Liver (tissue), 9 donors: ENCODE results near the gene UBA1. TPM values are rescaled to one million over a fixed set of nuclear protein-coding genes. Genes with fewer than 3 reads are reported as not detected.
A peak's percentile ranks its signal among the peaks of the same experiment; 100 is the strongest.

ENCODE experiments used
- DNase-seq: peaks from one replicate; pipeline ENCODE4 v3.0.0-alpha.2; 2017; ENCODE audit warnings: low spot score
- H3K27ac ChIP-seq, 2 donors: one replicate each; pipeline ENCODE4 v1.7.0; 2013; ENCODE audit warnings: inconsistent platforms in 2 of 2, low read length in 2 of 2, control low read depth in 1 of 2, low read depth in 1 of 2, mild to moderate bottlenecking in 1 of 2
- H3K27me3 ChIP-seq, 4 donors: one replicate each; pipeline versions ENCODE4 v1.6.1 to v1.7.0; 2013; ENCODE audit warnings: low read length in 3 of 4, inconsistent platforms in 1 of 4, mild to moderate bottlenecking in 1 of 4, moderate library complexity in 1 of 4; ENCODE audit not compliant: control insufficient read depth in 4 of 4, insufficient read depth in 4 of 4
- H3K36me3 ChIP-seq, 4 donors: one replicate each; pipeline versions ENCODE4 v1.6.1 to v1.7.0; 2013; ENCODE audit warnings: low read length in 3 of 4, mild to moderate bottlenecking in 3 of 4, low read depth in 1 of 4, moderate library complexity in 1 of 4; ENCODE audit not compliant: control insufficient read depth in 4 of 4, insufficient read depth in 3 of 4
- H3K4me1 ChIP-seq, 4 donors: one replicate each; pipeline versions ENCODE4 v1.6.1 to v1.7.0; 2013; ENCODE audit warnings: low read length in 3 of 4, mild to moderate bottlenecking in 3 of 4, moderate library complexity in 1 of 4; ENCODE audit not compliant: control insufficient read depth in 4 of 4, insufficient read depth in 4 of 4
- H3K4me3 ChIP-seq, 3 donors: one replicate each; pipeline versions ENCODE4 v1.6.1 to v1.7.0; 2013; ENCODE audit warnings: low read length in 3 of 3, control low read depth in 1 of 3, low read depth in 1 of 3, mild to moderate bottlenecking in 1 of 3
- H3K9ac ChIP-seq, 2 donors: one replicate each; pipeline ENCODE4 v1.7.0; 2013; ENCODE audit warnings: low read length in 2 of 2, mild to moderate bottlenecking in 2 of 2, moderate library complexity in 2 of 2, control low read depth in 1 of 2, low read depth in 1 of 2
- H3K9me3 ChIP-seq, 4 donors: one replicate each; pipeline versions ENCODE4 v1.6.1 to v1.7.0; 2013; ENCODE audit warnings: low read length in 3 of 4; ENCODE audit not compliant: control insufficient read depth in 4 of 4
- FOXA1 ChIP-seq: IDR thresholded peaks from 2 replicates; pipeline ENCODE4 v1.6.1; 2016; ENCODE audit warnings: antibody characterized with exemption
- FOXA2 ChIP-seq: IDR thresholded peaks from 2 replicates; pipeline ENCODE4 v1.6.1; 2016; ENCODE audit warnings: antibody characterized with exemption
- GABPA ChIP-seq, 2 donors: IDR thresholded peaks in 1 of 2; conservative IDR thresholded peaks in 1 of 2; 2 replicates each; pipeline ENCODE4 v1.6.1; 2016; ENCODE audit warnings: antibody characterized with exemption in 2 of 2, mild to moderate bottlenecking in 1 of 2, moderate library complexity in 1 of 2
- HNF4A ChIP-seq, 2 donors: conservative IDR thresholded peaks; 2 replicates each; pipeline ENCODE4 v1.6.1; 2016; ENCODE audit warnings: antibody characterized with exemption in 2 of 2, mild to moderate bottlenecking in 2 of 2
- HNF4G ChIP-seq: IDR thresholded peaks from 2 replicates; pipeline ENCODE4 v1.6.1; 2016; ENCODE audit warnings: antibody characterized with exemption
- JUND ChIP-seq, 2 donors: IDR thresholded peaks; 2 replicates each; pipeline ENCODE4 v1.6.1; 2016; ENCODE audit warnings: antibody characterized with exemption in 2 of 2
- NR2F2 ChIP-seq: IDR thresholded peaks from 2 replicates; pipeline ENCODE4 v1.6.1; 2016; ENCODE audit warnings: antibody characterized with exemption
- RAD21 ChIP-seq, 2 donors: IDR thresholded peaks; 2 replicates each; pipeline ENCODE4 v1.6.1; 2016; ENCODE audit warnings: antibody characterized with exemption in 2 of 2, mild to moderate bottlenecking in 2 of 2
- RXRA ChIP-seq, 2 donors: IDR thresholded peaks; 2 replicates each; pipeline ENCODE4 v1.6.1; 2017 to 2018; ENCODE audit warnings: antibody characterized with exemption in 2 of 2, mild to moderate bottlenecking in 1 of 2
- TAF1 ChIP-seq: conservative IDR thresholded peaks from 2 replicates; pipeline ENCODE4 v1.6.1; 2016; ENCODE audit warnings: antibody characterized with exemption, mild to moderate bottlenecking
- YY1 ChIP-seq: IDR thresholded peaks from 2 replicates; pipeline ENCODE4 v1.6.1; 2016; ENCODE audit warnings: antibody characterized with exemption, mild to moderate bottlenecking
- WGBS: extraction: QIAGEN DNeasy Blood & Tissue Kit; methylation state at CpG from one replicate; pipeline ENCODE4 v1.1.7; 2013; 5-methylcytosine and 5-hydroxymethylcytosine counted together
- polyA plus RNA-seq, 2 donors: library from polyadenylated mRNA; stranded (reverse) in 1 of 2; unstranded in 1 of 2; fragments of 200-250 nt in 1 of 2; fragments of >200 nt in 1 of 2; fragmentation: Nextera tagmentation in 1 of 2; extraction: Ambion mirVana in 1 of 2; gene quantifications; one replicate each; pipeline versions ENCODE4 v1.2.1 to v1.2.3, GENCODE V29; 2013 to 2015
- total RNA-seq, 2 donors: library from RNA; depleted of rRNA; stranded (reverse); fragments of >200 nt; gene quantifications; one replicate each; pipeline ENCODE4 v1.2.3, GENCODE V29; 2014
- TF ChIP-seq, protein P1 (sequence below): IDR thresholded peaks from 2 replicates; pipeline ENCODE4 v1.6.1; 2016; ENCODE audit warnings: antibody characterized with exemption, mild to moderate bottlenecking
- TF ChIP-seq, protein P2 (sequence below): IDR thresholded peaks from 2 replicates; pipeline ENCODE4 v1.6.1; 2016; ENCODE audit warnings: antibody characterized with exemption
- TF ChIP-seq, protein P3 (sequence below): fragments of 150-350 bp; IDR thresholded peaks from 2 replicates; pipeline ENCODE4 v1.5.1; 2017; ENCODE audit warnings: improper control_type of control experiment, low read depth, low read length; ENCODE audit not compliant: missing input control
- TF ChIP-seq, protein P4 (sequence below): IDR thresholded peaks from 2 replicates; pipeline ENCODE4 v1.6.1; 2016; ENCODE audit warnings: antibody characterized with exemption
- TF ChIP-seq, protein P5 (sequence below): IDR thresholded peaks from 2 replicates; pipeline ENCODE4 v1.6.1; 2016; ENCODE audit warnings: antibody characterized with exemption
- donor health status: healthy.
- donor health status: healthy.
- donor health status: healthy.
- donor health status: healthy.
- donor health status: healthy.

Gene UBA1
- total and polyA plus RNA-seq, 4 donors: 39.8 to 85.4 (median 68.7) TPM

DNA sequence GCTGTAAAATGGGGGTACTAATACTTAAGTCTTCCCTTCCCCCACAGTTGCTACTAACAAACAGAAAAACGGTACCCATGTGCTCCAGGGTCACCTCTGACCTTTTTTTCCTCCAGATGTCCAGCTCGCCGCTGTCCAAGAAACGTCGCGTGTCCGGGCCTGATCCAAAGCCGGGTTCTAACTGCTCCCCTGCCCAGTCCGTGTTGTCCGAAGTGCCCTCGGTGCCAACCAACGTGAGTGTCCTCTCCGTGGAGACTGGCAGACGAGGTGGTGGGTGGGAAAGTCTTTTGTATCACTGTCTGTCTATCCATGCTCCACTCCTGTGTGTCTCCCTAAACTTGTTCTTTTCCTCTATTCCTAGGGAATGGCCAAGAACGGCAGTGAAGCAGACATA, 5.1 kb downstream of the UBA1 start:
- Histone ChIP-seq H3K9ac (no peak overlapping the region), H3K36me3 (peaks cover 9 to 55% (median 38%) of the 10 kb centered on the region in 4 donors), H3K9me3 (no peaks in the 10 kb centered on the region), H3K4me3 (no peak overlapping the region), H3K27ac (no peak overlapping the region), H3K27me3 (no peaks in the 10 kb centered on the region), H3K4me1 (peaks cover 8 to 34% (median 25%) of the 10 kb centered on the region in 4 donors)
- WGBS: 78% methylated on average over 15 of the region's 15 CpGs
- no peak for DNase-seq
- TF ChIP-seq JUND (IDR thresholded peaks at IDR 0.05): no peak
- peak; percentile 29 for TF ChIP-seq NR2F2

DNA sequence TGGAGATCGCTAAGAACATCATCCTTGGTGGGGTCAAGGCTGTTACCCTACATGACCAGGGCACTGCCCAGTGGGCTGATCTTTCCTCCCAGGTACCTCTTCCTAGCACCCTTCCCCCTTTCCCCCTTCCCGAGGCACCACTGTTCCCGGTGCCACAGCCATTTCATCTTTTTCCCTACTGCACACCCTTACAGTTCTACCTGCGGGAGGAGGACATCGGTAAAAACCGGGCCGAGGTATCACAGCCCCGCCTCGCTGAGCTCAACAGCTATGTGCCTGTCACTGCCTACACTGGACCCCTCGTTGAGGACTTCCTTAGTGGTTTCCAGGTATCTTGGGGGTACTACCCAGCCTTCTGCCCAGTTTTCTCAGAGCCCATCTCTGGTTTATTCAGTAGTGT, 5.7 kb downstream of the UBA1 start:
- Histone ChIP-seq H3K9me3 (no peaks in the 10 kb centered on the region), H3K4me1 (peaks cover 8 to 32% (median 22%) of the 10 kb centered on the region in 4 donors), H3K27ac (no peak overlapping the region), H3K36me3 (peaks cover 9 to 59% (median 40%) of the 10 kb centered on the region in 4 donors), H3K4me3 (no peak overlapping the region), H3K9ac (no peak overlapping the region), H3K27me3 (no peaks in the 10 kb centered on the region)
- DNase-seq: no peak
- 94% methylated on average over 10 of the region's 10 CpGs for WGBS
- TF ChIP-seq HNF4G: no peak
- TF ChIP-seq, protein P1, sequence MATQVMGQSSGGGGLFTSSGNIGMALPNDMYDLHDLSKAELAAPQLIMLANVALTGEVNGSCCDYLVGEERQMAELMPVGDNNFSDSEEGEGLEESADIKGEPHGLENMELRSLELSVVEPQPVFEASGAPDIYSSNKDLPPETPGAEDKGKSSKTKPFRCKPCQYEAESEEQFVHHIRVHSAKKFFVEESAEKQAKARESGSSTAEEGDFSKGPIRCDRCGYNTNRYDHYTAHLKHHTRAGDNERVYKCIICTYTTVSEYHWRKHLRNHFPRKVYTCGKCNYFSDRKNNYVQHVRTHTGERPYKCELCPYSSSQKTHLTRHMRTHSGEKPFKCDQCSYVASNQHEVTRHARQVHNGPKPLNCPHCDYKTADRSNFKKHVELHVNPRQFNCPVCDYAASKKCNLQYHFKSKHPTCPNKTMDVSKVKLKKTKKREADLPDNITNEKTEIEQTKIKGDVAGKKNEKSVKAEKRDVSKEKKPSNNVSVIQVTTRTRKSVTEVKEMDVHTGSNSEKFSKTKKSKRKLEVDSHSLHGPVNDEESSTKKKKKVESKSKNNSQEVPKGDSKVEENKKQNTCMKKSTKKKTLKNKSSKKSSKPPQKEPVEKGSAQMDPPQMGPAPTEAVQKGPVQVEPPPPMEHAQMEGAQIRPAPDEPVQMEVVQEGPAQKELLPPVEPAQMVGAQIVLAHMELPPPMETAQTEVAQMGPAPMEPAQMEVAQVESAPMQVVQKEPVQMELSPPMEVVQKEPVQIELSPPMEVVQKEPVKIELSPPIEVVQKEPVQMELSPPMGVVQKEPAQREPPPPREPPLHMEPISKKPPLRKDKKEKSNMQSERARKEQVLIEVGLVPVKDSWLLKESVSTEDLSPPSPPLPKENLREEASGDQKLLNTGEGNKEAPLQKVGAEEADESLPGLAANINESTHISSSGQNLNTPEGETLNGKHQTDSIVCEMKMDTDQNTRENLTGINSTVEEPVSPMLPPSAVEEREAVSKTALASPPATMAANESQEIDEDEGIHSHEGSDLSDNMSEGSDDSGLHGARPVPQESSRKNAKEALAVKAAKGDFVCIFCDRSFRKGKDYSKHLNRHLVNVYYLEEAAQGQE: no peak
- no peak for TF ChIP-seq RAD21 (IDR thresholded peaks at IDR 0.05)
- TF ChIP-seq, protein P2, sequence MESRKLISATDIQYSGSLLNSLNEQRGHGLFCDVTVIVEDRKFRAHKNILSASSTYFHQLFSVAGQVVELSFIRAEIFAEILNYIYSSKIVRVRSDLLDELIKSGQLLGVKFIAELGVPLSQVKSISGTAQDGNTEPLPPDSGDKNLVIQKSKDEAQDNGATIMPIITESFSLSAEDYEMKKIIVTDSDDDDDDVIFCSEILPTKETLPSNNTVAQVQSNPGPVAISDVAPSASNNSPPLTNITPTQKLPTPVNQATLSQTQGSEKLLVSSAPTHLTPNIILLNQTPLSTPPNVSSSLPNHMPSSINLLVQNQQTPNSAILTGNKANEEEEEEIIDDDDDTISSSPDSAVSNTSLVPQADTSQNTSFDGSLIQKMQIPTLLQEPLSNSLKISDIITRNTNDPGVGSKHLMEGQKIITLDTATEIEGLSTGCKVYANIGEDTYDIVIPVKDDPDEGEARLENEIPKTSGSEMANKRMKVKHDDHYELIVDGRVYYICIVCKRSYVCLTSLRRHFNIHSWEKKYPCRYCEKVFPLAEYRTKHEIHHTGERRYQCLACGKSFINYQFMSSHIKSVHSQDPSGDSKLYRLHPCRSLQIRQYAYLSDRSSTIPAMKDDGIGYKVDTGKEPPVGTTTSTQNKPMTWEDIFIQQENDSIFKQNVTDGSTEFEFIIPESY: no peak
- TF ChIP-seq YY1: no peak
- TF ChIP-seq, protein P3, sequence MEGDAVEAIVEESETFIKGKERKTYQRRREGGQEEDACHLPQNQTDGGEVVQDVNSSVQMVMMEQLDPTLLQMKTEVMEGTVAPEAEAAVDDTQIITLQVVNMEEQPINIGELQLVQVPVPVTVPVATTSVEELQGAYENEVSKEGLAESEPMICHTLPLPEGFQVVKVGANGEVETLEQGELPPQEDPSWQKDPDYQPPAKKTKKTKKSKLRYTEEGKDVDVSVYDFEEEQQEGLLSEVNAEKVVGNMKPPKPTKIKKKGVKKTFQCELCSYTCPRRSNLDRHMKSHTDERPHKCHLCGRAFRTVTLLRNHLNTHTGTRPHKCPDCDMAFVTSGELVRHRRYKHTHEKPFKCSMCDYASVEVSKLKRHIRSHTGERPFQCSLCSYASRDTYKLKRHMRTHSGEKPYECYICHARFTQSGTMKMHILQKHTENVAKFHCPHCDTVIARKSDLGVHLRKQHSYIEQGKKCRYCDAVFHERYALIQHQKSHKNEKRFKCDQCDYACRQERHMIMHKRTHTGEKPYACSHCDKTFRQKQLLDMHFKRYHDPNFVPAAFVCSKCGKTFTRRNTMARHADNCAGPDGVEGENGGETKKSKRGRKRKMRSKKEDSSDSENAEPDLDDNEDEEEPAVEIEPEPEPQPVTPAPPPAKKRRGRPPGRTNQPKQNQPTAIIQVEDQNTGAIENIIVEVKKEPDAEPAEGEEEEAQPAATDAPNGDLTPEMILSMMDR: no peak
- TF ChIP-seq, protein P4, sequence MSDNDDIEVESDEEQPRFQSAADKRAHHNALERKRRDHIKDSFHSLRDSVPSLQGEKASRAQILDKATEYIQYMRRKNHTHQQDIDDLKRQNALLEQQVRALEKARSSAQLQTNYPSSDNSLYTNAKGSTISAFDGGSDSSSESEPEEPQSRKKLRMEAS: no peak
- TF ChIP-seq JUND (IDR thresholded peaks at IDR 0.05): no peak
- TF ChIP-seq, protein P5, sequence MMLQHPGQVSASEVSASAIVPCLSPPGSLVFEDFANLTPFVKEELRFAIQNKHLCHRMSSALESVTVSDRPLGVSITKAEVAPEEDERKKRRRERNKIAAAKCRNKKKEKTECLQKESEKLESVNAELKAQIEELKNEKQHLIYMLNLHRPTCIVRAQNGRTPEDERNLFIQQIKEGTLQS: no peak
- no peak for TF ChIP-seq FOXA2
- no peak for TF ChIP-seq TAF1
- TF ChIP-seq GABPA (IDR thresholded peaks at IDR 0.05 in 1 of 2, conservative IDR thresholded peaks at IDR 0.05 in 1 of 2): no peak
- TF ChIP-seq NR2F2: no peak
- no peak for TF ChIP-seq RXRA (IDR thresholded peaks at IDR 0.05)
- TF ChIP-seq HNF4A (conservative IDR thresholded peaks at IDR 0.05): no peak
- no peak for TF ChIP-seq FOXA1
